ENCODE data around the gene AOPEP.
"Not testable (repeated sequence)": the region's sequence is repeated elsewhere in the genome, so short reads cannot be mapped to it uniquely, and the experiment has no call there.

The AOPEP gene

DNA sequence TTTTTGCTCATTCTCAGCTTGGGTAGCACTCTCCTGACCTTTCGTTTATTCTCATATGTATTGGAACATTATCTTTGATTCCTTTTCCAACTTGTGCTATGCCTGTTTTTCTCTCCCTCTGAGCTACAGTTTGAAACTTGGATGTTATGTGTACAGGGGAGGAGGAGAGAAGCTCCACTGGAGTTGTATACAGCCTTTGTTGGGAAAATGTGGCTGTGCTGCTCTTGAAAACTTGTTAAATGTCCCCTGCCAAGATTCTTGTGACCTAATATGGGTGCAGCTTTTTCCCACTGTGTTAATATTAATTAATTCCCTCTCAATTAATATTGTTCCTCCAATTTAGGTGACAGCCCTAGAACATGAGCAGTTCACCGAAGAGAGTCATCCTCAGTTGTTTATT lies 235.4 kb downstream of the AOPEP start:
- Histone ChIP-seq H3K27ac (ENCODE audit: low read depth, low read length) (no peak overlapping the region), H3K9me3 (ENCODE audit: insufficient read depth, low read depth, low read length) (no peaks in the 10 kb centered on the region), H3K36me3 (ENCODE audit: insufficient read depth, low read length) (peaks cover 2% of the 10 kb centered on the region; the same call in 1 of the 2 replicates)

DNA sequence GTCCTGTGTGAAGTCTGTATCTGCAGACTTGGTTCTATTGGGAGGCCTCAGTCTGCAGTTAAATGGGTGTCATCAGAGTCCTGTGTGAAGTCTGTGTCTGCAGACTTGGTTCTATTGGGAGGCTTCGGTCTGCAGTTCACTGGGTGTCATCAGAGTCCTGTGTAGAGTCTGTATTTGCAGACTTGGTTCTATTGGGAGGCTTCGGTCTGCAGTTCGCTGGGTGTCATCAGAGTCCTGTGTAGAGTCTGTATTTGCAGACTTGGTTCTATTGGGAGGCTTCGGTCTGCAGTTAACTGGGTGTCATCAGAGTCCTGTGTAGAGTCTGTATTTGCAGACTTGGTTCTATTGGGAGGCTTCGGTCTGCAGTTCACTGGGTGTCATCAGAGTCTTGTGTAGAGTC lies 239.1 kb downstream of the AOPEP start:
- H3K36me3 ChIP-seq (ENCODE audit: insufficient read depth, low read length); H3K9ac ChIP-seq (ENCODE audit: low read depth, low read length); H3K27ac ChIP-seq (ENCODE audit: low read depth, low read length); H3K4me3 ChIP-seq (ENCODE audit: low read length); H3K27me3 ChIP-seq (ENCODE audit: insufficient read depth, low read length); H3K4me1 ChIP-seq (ENCODE audit: insufficient read depth, low read length); H3K9me3 ChIP-seq (ENCODE audit: insufficient read depth, low read depth, low read length): not testable (repeated sequence)
- WGBS = 89% methylated on average over 5 of the region's 5 CpGs

More for the DNA sequence above, 235.4 kb downstream of the AOPEP start:
- no peak overlapping the region for H3K9ac ChIP-seq (ENCODE audit: low read depth, low read length)
- no peak overlapping the region for H3K4me3 ChIP-seq (ENCODE audit: low read length)
- H3K27me3 ChIP-seq (ENCODE audit: insufficient read depth, low read length) = no peaks in the 10 kb centered on the region
- 90% methylated on average over 2 of the region's 2 CpGs for WGBS
- H3K4me1 ChIP-seq (ENCODE audit: insufficient read depth, low read length) = no peaks in the 10 kb centered on the region

DNA sequence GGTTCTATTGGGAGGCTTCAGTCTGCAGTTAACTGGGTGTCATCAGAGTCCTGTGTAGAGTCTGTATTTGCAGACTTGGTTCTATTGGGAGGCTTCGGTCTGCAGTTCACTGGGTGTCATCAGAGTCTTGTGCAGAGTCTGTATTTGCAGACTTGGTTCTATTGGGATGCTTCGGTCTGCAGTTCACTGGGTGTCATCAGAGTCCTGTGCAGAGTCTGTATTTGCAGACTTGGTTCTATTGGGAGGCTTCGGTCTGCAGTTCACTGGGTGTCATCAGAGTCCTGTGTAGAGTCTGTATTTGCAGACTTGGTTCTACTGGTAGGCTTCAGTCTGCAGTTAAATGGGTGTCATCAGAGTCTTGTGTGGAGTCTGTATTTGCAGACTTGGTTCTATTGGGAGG lies 239.5 kb downstream of the AOPEP start:
- H3K4me1 ChIP-seq (ENCODE audit: insufficient read depth, low read length); H3K27ac ChIP-seq (ENCODE audit: low read depth, low read length); H3K36me3 ChIP-seq (ENCODE audit: insufficient read depth, low read length); H3K4me3 ChIP-seq (ENCODE audit: low read length); H3K9me3 ChIP-seq (ENCODE audit: insufficient read depth, low read depth, low read length); H3K27me3 ChIP-seq (ENCODE audit: insufficient read depth, low read length); H3K9ac ChIP-seq (ENCODE audit: low read depth, low read length): not testable (repeated sequence)
- 94% methylated on average over 3 of the region's 3 CpGs for WGBS

DNA sequence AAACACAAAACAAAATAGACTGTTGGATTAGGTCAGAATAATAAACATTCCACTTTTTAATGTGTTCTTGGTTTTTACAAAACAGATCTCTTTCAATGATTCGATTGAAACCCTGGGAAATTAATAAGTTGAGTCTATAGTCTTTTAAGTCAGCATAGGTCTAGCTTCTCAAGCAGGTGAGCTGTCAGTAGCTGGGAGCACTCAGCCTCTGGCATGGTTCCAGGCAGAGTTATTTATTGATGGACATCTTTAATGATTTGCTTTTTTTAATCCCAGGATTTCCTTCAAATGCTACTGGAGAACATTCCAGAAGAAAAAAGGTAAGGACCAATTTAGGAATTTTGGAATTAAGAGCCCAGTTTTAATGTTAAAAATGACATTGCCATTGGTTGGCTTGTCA lies 241.0 kb downstream of the AOPEP start:
- Histone ChIP-seq H3K9me3 (ENCODE audit: insufficient read depth, low read depth, low read length) (no peaks in the 10 kb centered on the region), H3K36me3 (ENCODE audit: insufficient read depth, low read length) (no peaks in the 10 kb centered on the region), H3K27me3 (ENCODE audit: insufficient read depth, low read length) (no peaks in the 10 kb centered on the region), H3K4me1 (ENCODE audit: insufficient read depth, low read length) (0 out of 2 replicates have a peak, but pooled peaks cover 6% of the 10 kb centered on the region), H3K9ac (ENCODE audit: low read depth, low read length) (no peak overlapping the region), H3K27ac (ENCODE audit: low read depth, low read length) (no peak overlapping the region), H3K4me3 (ENCODE audit: low read length) (no peak overlapping the region)
- WGBS = 93% methylated on average over 1 of the region's 1 CpG

DNA sequence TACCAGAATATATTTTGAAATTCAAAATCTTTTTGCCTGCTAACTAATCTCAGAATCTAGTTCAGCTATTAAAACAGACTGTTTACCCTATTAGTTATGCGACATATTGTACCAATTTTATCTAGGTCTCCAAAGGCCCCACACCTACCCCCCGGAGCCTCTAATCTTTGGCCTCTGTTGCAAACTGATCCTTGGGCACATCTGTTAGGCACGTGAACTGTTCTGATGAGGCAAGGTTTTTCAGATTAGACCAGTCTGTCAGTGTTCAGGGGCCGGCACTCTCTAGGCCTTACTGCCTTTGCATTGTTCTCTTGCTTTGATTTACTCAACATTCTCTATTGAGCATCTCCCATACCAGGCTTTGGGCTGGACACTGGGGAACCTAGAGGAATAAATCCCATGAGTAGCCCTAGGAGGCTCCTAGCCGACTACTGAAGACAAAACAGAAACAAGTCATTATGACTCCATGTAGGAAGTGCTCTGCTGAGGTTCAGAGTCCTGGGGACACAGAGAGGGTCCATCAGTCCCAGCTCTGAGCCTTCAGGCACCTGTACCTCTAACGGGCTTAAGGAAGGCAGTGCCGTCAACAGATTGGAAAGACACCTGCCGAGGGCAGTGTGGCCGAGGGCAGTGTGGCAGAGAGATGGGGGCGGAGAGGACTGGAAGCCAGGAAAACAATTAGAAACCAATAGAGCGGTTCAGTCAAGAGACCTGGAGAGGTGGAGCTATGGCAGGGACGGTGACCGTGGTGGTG lies 245.1 kb downstream of the AOPEP start:
- 88% methylated on average over 13 of the region's 13 CpGs for WGBS
- no peaks in the 10 kb centered on the region for H3K27me3 ChIP-seq (ENCODE audit: insufficient read depth, low read length)
- no peaks in the 10 kb centered on the region for H3K36me3 ChIP-seq (ENCODE audit: insufficient read depth, low read length)
- peaks cover 14% of the 10 kb centered on the region for H3K4me1 ChIP-seq (ENCODE audit: insufficient read depth, low read length)
- no peak overlapping the region for H3K9ac ChIP-seq (ENCODE audit: low read depth, low read length)
- no peaks in the 10 kb centered on the region for H3K9me3 ChIP-seq (ENCODE audit: insufficient read depth, low read depth, low read length)
- H3K4me3 ChIP-seq (ENCODE audit: low read length) = no peak overlapping the region
- H3K27ac ChIP-seq (ENCODE audit: low read depth, low read length) = no peak overlapping the region

DNA sequence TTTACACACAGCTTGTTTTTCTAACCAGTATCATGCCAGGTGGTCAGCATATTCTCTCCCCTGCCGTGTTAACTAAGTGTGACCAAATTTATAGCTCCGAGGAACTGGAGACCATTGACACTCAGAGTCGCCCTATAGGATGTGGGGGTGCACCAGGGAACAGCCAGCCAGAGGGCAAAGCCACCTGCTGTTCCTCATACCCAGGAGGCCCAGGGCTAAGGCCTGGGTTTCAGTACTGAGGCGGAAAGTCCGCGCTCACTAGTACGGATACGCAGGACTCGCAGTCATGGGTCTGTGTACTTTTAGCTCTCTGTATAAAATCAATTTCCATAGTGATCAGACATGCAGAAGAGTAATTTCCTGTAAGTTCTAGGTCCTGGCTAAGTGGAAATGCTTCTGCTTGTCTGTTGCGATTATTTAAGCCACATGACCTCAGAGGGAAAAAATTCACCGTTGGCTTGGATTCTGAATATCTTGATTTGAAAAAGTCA lies 247.0 kb downstream of the AOPEP start:
- no peak overlapping the region for H3K9ac ChIP-seq (ENCODE audit: low read depth, low read length)
- H3K9me3 ChIP-seq (ENCODE audit: insufficient read depth, low read depth, low read length) = no peaks in the 10 kb centered on the region
- H3K4me3 ChIP-seq (ENCODE audit: low read length) = no peak overlapping the region
- H3K27me3 ChIP-seq (ENCODE audit: insufficient read depth, low read length) = no peaks in the 10 kb centered on the region
- H3K36me3 ChIP-seq (ENCODE audit: insufficient read depth, low read length) = no peaks in the 10 kb centered on the region
- 92% methylated on average over 11 of the region's 11 CpGs for WGBS
- H3K27ac ChIP-seq (ENCODE audit: low read depth, low read length) = no peak overlapping the region
- H3K4me1 ChIP-seq (ENCODE audit: insufficient read depth, low read length) = peaks cover 14% of the 10 kb centered on the region

DNA sequence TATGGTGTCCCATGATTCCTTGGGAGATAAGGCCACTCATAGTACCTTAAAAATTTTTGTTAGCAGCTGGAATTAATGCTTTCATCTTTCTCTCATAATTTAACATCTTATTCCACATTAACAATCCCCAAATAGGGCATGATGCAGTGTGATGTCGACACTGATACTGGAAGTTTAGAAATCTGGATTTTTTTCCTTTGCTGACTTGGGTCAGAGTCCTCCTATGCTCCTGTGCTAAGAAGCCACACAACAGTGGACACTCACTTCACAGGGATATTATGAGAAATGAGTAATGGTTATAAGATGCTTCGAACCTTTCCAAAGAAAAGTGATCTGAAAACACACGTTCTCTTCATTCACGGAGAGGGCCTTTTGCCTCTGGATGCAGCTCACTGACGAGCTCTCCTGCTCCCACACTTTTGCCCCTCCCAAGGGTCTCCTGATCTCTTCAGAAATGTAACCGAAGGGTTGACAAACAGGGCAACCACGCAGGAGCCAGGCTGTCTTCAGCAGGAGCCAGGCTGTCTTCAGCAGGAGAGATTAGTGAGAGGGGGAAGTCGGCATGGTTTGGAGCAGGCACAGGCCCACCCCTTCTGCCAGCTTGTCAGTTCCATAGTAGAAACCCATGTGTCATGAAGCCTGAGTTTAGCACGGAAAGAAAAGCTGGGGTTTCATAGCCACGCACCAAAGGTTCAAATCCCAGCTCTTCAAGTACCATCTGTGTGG lies 247.8 kb downstream of the AOPEP start:
- 89% methylated on average over 10 of the region's 10 CpGs for WGBS
- H3K27ac ChIP-seq (ENCODE audit: low read depth, low read length) = no peak overlapping the region
- peaks cover 14% of the 10 kb centered on the region for H3K4me1 ChIP-seq (ENCODE audit: insufficient read depth, low read length)
- no peaks in the 10 kb centered on the region for H3K36me3 ChIP-seq (ENCODE audit: insufficient read depth, low read length)
- no peak overlapping the region for H3K4me3 ChIP-seq (ENCODE audit: low read length)
- H3K9ac ChIP-seq (ENCODE audit: low read depth, low read length) = no peak overlapping the region
- H3K9me3 ChIP-seq (ENCODE audit: insufficient read depth, low read depth, low read length) = no peaks in the 10 kb centered on the region
- H3K27me3 ChIP-seq (ENCODE audit: insufficient read depth, low read length) = no peaks in the 10 kb centered on the region

DNA sequence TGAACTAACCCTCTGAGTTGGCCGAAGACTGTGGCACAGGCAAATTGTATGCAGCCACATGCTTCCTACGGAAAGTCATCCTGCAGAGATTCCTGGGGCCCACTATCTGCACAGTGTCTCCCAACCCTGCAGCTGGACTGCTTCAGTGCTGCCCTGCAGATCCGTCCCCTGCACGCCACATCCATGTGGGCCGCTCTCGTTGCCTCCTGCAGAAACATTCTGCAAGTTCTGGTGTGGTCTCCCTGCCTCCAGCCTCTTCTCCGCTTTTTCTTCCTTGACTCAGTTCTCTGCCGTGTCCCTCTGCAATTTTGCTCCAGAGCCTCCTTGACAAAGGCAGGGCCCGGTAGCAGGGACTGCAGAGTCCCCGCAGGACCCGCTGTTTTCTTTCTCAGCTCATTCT lies 249.0 kb downstream of the AOPEP start:
- Histone ChIP-seq H3K4me3 (ENCODE audit: low read length) (no peak overlapping the region), H3K27ac (ENCODE audit: low read depth, low read length) (no peak overlapping the region)
- WGBS = 94% methylated on average over 11 of the region's 11 CpGs

DNA sequence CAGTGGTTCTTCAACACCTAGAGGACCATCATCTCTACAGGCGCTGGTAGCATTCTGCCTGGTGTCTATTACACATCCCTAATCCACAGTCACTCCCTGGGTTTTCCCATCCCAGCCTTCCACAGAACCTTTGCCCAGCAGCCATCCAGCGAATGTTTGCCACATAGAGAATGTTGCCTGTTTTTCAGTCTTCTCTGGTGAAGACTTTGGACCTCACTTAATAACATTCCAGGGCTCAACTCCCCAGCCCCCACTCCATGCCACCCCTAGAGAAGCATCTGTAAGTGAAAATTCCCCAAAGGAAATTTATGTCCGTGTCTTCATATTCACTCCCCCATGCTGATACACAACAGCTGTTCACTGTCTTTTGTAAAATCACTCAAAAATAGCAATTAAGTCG lies 249.6 kb downstream of the AOPEP start:
- no peak overlapping the region for H3K9ac ChIP-seq (ENCODE audit: low read depth, low read length)
- H3K27me3 ChIP-seq (ENCODE audit: insufficient read depth, low read length) = no peaks in the 10 kb centered on the region
- peaks cover 20% of the 10 kb centered on the region for H3K4me1 ChIP-seq (ENCODE audit: insufficient read depth, low read length)
- WGBS = 93% methylated on average over 4 of the region's 4 CpGs
- no peaks in the 10 kb centered on the region for H3K36me3 ChIP-seq (ENCODE audit: insufficient read depth, low read length)
- H3K4me3 ChIP-seq (ENCODE audit: low read length) = no peak overlapping the region
- H3K9me3 ChIP-seq (ENCODE audit: insufficient read depth, low read depth, low read length) = no peaks in the 10 kb centered on the region
- no peak overlapping the region for H3K27ac ChIP-seq (ENCODE audit: low read depth, low read length)

More for the DNA sequence above, 249.0 kb downstream of the AOPEP start:
- Histone ChIP-seq H3K36me3 (ENCODE audit: insufficient read depth, low read length) (no peaks in the 10 kb centered on the region), H3K9ac (ENCODE audit: low read depth, low read length) (no peak overlapping the region), H3K4me1 (ENCODE audit: insufficient read depth, low read length) (peaks cover 20% of the 10 kb centered on the region), H3K9me3 (ENCODE audit: insufficient read depth, low read depth, low read length) (no peaks in the 10 kb centered on the region), H3K27me3 (ENCODE audit: insufficient read depth, low read length) (no peaks in the 10 kb centered on the region)

DNA sequence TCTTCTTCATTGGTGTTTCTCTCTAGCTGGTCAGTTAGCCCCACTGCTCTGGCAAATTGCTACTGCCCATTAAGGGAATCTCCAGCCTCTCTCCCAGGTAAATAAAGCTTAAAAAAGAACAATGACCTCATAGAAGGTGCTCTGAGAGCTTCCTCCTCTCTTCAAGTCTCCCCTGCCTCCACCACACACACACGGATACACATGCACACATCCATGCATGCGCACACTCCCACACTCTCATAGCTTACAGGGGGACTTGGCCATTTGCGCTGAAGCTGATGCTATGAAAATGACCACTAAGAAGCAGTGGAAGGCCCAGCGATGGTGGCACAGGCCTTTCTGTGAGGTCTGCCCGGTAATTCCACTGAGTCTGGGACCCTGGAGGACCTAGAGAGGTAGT lies 250.9 kb downstream of the AOPEP start:
- Histone ChIP-seq H3K9ac (ENCODE audit: low read depth, low read length) (no peak overlapping the region), H3K27ac (ENCODE audit: low read depth, low read length) (no peak overlapping the region), H3K36me3 (ENCODE audit: insufficient read depth, low read length) (no peaks in the 10 kb centered on the region), H3K4me1 (ENCODE audit: insufficient read depth, low read length) (peaks cover 25% of the 10 kb centered on the region), H3K9me3 (ENCODE audit: insufficient read depth, low read depth, low read length) (no peaks in the 10 kb centered on the region), H3K4me3 (ENCODE audit: low read length) (no peak overlapping the region), H3K27me3 (ENCODE audit: insufficient read depth, low read length) (no peaks in the 10 kb centered on the region)
- WGBS = 93% methylated on average over 5 of the region's 5 CpGs

DNA sequence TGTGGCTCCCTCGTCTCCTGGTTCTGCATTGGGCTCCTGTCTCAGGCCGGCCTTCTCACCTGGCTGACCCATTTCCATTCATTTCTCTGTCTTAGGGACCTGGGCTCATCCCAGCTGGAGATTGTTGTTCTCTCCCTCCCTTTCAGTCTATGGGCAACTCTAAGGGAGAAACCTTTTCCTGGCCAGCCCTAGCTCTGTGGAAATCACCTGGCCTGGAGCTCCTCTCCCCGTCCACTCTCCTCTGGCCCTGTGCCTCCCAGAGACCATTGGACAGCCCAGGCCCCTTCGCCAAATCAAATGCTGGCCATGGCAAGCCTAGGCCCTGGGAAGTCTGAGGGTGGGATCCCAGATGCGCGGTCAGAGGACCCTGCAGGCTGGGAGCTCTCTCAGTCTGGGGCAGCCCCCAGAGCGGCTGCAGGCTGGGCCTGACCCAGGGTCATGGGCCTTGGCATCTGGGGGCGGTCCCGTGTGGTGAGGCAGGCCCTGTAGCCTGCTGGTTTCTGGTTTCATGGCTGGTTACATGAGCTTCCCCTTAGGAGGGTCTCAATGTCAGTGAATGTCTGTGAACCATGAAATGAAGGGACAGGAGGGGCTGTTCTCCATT lies 253.5 kb downstream of the AOPEP start:
- Histone ChIP-seq H3K36me3 (ENCODE audit: insufficient read depth, low read length) (no peaks in the 10 kb centered on the region), H3K27me3 (ENCODE audit: insufficient read depth, low read length) (no peaks in the 10 kb centered on the region), H3K4me1 (ENCODE audit: insufficient read depth, low read length) (peaks cover 17% of the 10 kb centered on the region), H3K9ac (ENCODE audit: low read depth, low read length) (no peak overlapping the region), H3K4me3 (ENCODE audit: low read length) (no peak overlapping the region), H3K27ac (ENCODE audit: low read depth, low read length) (no peak overlapping the region; the same call in 1 of the 2 replicates), H3K9me3 (ENCODE audit: insufficient read depth, low read depth, low read length) (no peaks in the 10 kb centered on the region)
- 87% methylated on average over 9 of the region's 9 CpGs for WGBS
